Testis (tissue), 3 donors: ENCODE measurements around the gene TTLL11. TPM values are rescaled to one million over a fixed set of nuclear protein-coding genes. Genes with fewer than 3 reads are reported as not detected.

Source experiments
- DNase-seq: peaks from one replicate; pipeline ENCODE4 v3.0.0-alpha.2; 2019
- H3K27ac ChIP-seq, 2 donors: fragments of 200-600 bp; sonication (generic); one replicate each; pipeline ENCODE4 v1.5.1; 2019
- H3K27me3 ChIP-seq: fragments of 200-600 bp; sonication (generic); one replicate; pipeline ENCODE4 v1.5.1; 2019
- H3K36me3 ChIP-seq: fragments of 200-600 bp; sonication (generic); one replicate; pipeline ENCODE4 v1.5.1; 2017; ENCODE audit warnings: low read depth; ENCODE audit errors: missing control alignments
- H3K4me1 ChIP-seq: fragments of 200-600 bp; sonication (generic); one replicate; pipeline ENCODE4 v1.5.1; 2019
- H3K4me3 ChIP-seq, 2 donors: fragments of 200-600 bp; sonication (generic); one replicate each; pipeline ENCODE4 v1.5.1; 2017 to 2019
- H3K9me3 ChIP-seq: fragments of 200-600 bp; sonication (generic); one replicate; pipeline ENCODE4 v1.5.1; 2017
- POLR2A ChIP-seq: fragments of 450-650 bp; IDR thresholded peaks from one replicate; pipeline ENCODE4 v1.6.1; 2017; ENCODE audit warnings: antibody characterized with exemption, mild to moderate bottlenecking, moderate library complexity
- WGBS, 2 donors: methylation state at CpG; one replicate each; pipeline ENCODE4 v1.1.5; 2018; 5-methylcytosine and 5-hydroxymethylcytosine counted together
- intact Hi-C: fragments of 100-400 bp; cut with DNase I; formaldehyde crosslinking; loops from one replicate; pipeline ENCODE4 v1.15.1; 2023; ENCODE audit warnings: low total_unique reads
- polyA plus RNA-seq: library from polyadenylated mRNA; stranded (reverse); fragments of 350-450 nt; fragmentation: Illumina TruSeq; extraction: RNeasy Lipid Tissue Mini Kit (QIAGEN cat#74804); gene quantifications from one replicate; pipeline ENCODE4 v1.2.3, GENCODE V29; 2014; ENCODE audit warnings: low read depth, low replicate concordance; ENCODE audit not compliant: insufficient read depth
- total RNA-seq, 2 donors: library from RNA; depleted of rRNA; stranded (reverse); fragments of >200 nt; gene quantifications; one replicate each; pipeline ENCODE4 v1.2.3, GENCODE V29; 2016
- TF ChIP-seq, protein P1 (sequence below), 3 experiments: fragments of 450-650 bp in 2 of 3; fragments of 200-600 bp in 1 of 3; sonication (generic) in 1 of 3; IDR thresholded peaks; one replicate each; pipeline ENCODE4 v1.5.1; 2016 to 2019; ENCODE audit warnings: antibody characterized with exemption in 3 of 3, mild to moderate bottlenecking in 2 of 3, moderate library complexity in 1 of 3

TTLL11 gene
- total and polyA plus RNA-seq, 3 donors from 2014 or later, result 17.8 to 36.5 (median 19.8) TPM

DNA sequence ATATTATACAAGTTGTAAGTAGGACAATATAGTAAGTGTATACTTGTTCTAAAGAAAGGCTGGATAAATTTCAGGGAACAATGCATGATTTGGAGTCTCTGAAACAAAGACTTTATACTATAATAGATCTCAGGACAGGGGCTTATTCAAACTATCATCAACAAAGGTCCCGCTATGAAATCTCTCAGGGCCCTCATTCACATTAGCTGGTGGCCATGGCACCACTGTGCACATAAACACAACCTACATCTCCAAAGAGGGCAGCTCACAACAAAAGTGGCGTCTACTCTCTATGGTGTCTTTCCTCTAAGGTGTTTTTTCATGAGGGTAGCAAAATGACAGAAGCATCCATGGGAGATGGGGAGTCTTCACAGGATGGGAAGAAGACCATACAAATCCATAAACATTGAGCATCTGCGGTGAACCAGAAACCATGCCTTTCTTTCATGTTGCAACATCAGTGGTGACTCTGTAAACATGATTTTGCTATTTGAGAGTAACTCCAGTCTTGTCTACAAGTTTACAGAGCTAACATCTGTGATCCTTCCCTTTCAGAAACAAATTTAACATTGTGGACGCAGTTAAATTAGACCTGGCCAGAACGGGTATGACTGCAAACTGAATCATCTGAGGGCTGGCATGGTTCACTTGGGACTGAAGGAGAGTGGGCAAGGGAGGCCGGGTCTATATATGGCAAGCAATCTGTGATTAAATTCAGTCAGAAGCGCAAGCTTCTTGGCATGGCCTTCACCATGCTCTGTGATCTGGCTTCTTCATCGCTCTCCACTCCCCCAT is 5.5 kb downstream of the TTLL11 start:
- WGBS, 2 donors, result 85 to 92% methylated on average over 8 of the region's 8 CpGs
- Histone ChIP-seq H3K27me3 (no peaks in the 10 kb centered on the region), H3K9me3 (no peaks in the 10 kb centered on the region), H3K36me3 (no peaks in the 10 kb centered on the region), H3K4me1 (peaks cover 15% of the 10 kb centered on the region), H3K27ac (no peak overlapping the region), H3K4me3 (no peak overlapping the region)
- no peak for DNase-seq
- TF ChIP-seq, protein P1, sequence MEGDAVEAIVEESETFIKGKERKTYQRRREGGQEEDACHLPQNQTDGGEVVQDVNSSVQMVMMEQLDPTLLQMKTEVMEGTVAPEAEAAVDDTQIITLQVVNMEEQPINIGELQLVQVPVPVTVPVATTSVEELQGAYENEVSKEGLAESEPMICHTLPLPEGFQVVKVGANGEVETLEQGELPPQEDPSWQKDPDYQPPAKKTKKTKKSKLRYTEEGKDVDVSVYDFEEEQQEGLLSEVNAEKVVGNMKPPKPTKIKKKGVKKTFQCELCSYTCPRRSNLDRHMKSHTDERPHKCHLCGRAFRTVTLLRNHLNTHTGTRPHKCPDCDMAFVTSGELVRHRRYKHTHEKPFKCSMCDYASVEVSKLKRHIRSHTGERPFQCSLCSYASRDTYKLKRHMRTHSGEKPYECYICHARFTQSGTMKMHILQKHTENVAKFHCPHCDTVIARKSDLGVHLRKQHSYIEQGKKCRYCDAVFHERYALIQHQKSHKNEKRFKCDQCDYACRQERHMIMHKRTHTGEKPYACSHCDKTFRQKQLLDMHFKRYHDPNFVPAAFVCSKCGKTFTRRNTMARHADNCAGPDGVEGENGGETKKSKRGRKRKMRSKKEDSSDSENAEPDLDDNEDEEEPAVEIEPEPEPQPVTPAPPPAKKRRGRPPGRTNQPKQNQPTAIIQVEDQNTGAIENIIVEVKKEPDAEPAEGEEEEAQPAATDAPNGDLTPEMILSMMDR (IDR thresholded peaks at IDR 0.05), result no peak
- TF ChIP-seq POLR2A, result no peak
- intact Hi-C loops, result no loop called here

DNA sequence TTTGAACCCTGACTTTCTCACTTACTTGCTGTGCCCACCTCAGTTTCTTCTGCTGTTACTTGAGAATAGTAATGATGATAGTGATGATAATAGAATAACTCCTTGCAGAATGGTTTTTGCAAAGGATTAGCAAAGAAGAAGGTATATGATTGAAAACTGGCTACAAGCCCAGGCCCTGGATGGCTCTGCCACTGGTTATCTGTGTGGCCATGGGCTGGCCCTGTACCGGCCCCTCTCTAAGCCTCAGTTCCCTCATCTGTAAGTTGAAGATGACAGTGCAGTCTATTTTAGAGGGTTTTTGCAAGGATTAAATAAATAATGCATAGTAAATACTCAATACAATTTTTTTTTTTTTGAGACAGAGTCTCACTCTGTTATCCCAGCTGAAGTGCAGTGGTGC is 6.2 kb downstream of the TTLL11 start:
- no peaks in the 10 kb centered on the region for H3K27me3 ChIP-seq
- no peaks in the 10 kb centered on the region for H3K9me3 ChIP-seq
- intact Hi-C loops, result no loop called here
- H3K4me3 ChIP-seq, result no peak overlapping the region
- H3K27ac ChIP-seq, result no peak overlapping the region
- no peak for DNase-seq
- no peak for TF ChIP-seq POLR2A
- TF ChIP-seq, protein P1 (IDR thresholded peaks at IDR 0.05), result no peak
- H3K4me1 ChIP-seq, result peaks cover 9% of the 10 kb centered on the region
- H3K36me3 ChIP-seq, result no peaks in the 10 kb centered on the region
- WGBS, 2 donors, result 83 to 91% methylated on average over 1 of the region's 1 CpG

DNA sequence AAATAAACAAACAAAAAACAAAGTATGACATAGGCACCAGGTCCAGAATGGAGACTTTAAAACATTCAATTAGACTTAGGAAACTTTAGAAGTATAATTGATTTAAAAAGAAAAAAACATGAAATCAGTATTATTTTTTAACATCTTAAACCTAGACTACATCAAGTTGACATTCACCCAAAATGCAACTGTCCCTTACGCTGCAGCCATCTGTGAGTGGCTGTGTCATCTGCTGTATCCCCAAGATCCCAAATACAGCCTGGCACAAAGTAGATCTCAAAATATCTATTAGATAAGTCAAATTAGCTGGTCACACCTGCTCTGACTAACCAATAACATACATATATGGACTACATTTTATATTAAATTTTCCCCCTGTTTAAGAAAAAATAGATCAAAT is 7.8 kb downstream of the TTLL11 start:
- H3K9me3 ChIP-seq, result no peaks in the 10 kb centered on the region
- no peaks in the 10 kb centered on the region for H3K27me3 ChIP-seq
- no peak overlapping the region for H3K4me3 ChIP-seq
- DNase-seq, result no peak
- WGBS, 2 donors, result 96 to 98% methylated on average over 1 of the region's 1 CpG
- no peak overlapping the region for H3K27ac ChIP-seq
- no peaks in the 10 kb centered on the region for H3K36me3 ChIP-seq
- H3K4me1 ChIP-seq, result no peaks in the 10 kb centered on the region
- intact Hi-C loops, result no loop called here
- TF ChIP-seq, protein P1 (IDR thresholded peaks at IDR 0.05), result no peak
- no peak for TF ChIP-seq POLR2A

DNA sequence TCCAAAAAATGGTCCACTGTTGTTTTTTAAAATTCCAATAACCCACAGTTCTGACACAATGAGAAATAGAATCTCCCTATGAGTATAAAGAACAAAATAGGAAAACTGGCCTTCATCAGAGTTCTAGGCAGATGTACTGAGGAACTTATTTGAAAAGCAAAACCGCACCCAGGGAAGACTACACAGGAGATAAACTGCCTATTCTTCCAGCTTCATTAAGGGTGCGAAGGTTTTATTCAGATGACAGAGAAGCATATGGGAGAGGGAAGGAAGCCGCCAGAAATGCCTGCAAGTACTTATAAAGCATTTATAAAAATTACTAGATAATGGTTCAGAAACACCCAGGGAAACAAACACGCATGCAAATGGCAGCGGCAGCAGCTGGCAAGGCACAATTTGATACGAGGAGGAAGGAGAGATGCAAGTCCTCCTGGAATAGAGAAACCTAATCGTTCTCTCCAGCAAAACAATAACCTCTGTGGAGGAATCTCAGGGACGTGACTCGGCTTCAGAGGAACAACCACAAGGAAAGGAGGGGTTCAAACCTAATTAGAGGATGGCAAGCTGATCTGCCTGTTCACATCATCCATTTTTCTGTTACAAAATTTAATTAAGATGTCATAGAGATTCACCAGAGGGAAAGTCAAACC is 9.0 kb downstream of the TTLL11 start:
- TF ChIP-seq, protein P1 (IDR thresholded peaks at IDR 0.05), result no peak
- TF ChIP-seq POLR2A, result no peak
- Histone ChIP-seq H3K36me3 (no peaks in the 10 kb centered on the region), H3K27ac (no peak overlapping the region), H3K27me3 (no peaks in the 10 kb centered on the region), H3K4me1 (no peaks in the 10 kb centered on the region), H3K9me3 (no peaks in the 10 kb centered on the region), H3K4me3 (no peak overlapping the region)
- 75 to 81% methylated on average over 9 of the region's 9 CpGs for WGBS, 2 donors
- intact Hi-C loops, result no loop called here
- no peak for DNase-seq
